OCI-LY7 (cell line): ENCODE measurements around the gene IBTK. TPM values are rescaled to one million over a fixed set of nuclear protein-coding genes. Genes with fewer than 3 reads are reported as not detected.
"Not testable (repeated sequence)": the region's sequence is repeated elsewhere in the genome, so short reads cannot be mapped to it uniquely, and the experiment has no call there.

ENCODE experiments used
- BruUV-seq: library from RNA; stranded (reverse); fragments of 400-500 nt; replicated peaks from 2 replicates; lab custom pipeline; 2021; lab: Mats Ljungman, UMichigan
- CTCF ChIA-PET: fragments of 300-600 bp; sonication (Branson Sonifier 250); formaldehyde crosslinking; loops from one replicate; lab custom pipeline; 2022; ENCODE audit warnings: antibody characterized with exemption; ENCODE audit not compliant: unreplicated experiment; lab: Charles Lee
- POLR2A ChIA-PET: fragments of 300-600 bp; sonication (Branson Sonifier 250); formaldehyde crosslinking; loops from one replicate; lab custom pipeline; 2022; ENCODE audit warnings: antibody characterized with exemption; lab: Charles Lee
- DNase-seq: peaks from one replicate; pipeline ENCODE4 v3.0.0-alpha.2; 2015; ENCODE audit warnings: low spot score
- H2AFZ ChIP-seq: fragments of 200-600 bp; sonication (generic), shearing (Covaris generic); 2 replicates; pipeline ENCODE4 v1.6.1; 2014; ENCODE audit warnings: mild to moderate bottlenecking, antibody characterized with exemption, low read length, moderate library complexity
- H3K27ac ChIP-seq: fragments of 200-600 bp; sonication (generic); 2 replicates; pipeline ENCODE4 v1.5.1; 2014; ENCODE audit warnings: mixed run types, low read depth, mild to moderate bottlenecking, moderate library complexity, low read length, inconsistent platforms; ENCODE audit not compliant: poor library complexity, severe bottlenecking
- H3K36me3 ChIP-seq: fragments of 200-600 bp; sonication (generic); 2 replicates; pipeline ENCODE4 v1.6.1; 2014; ENCODE audit warnings: mild to moderate bottlenecking, antibody characterized with exemption, low read length, moderate library complexity, mixed read lengths; ENCODE audit not compliant: insufficient read depth
- H3K4me1 ChIP-seq: fragments of 200-600 bp; sonication (generic); 2 replicates; pipeline ENCODE4 v1.5.1; 2014; ENCODE audit warnings: mild to moderate bottlenecking, low read length; ENCODE audit not compliant: insufficient read depth, poor library complexity, severe bottlenecking
- H3K4me2 ChIP-seq: fragments of 200-600 bp; sonication (generic); 2 replicates; pipeline ENCODE4 v1.6.1; 2014; ENCODE audit warnings: mild to moderate bottlenecking, low read length
- H3K4me3 ChIP-seq: fragments of 200-600 bp; sonication (generic); 2 replicates; pipeline ENCODE4 v1.5.1; 2014; ENCODE audit warnings: mild to moderate bottlenecking, low read depth, low read length; ENCODE audit not compliant: poor library complexity, severe bottlenecking
- H3K79me2 ChIP-seq: fragments of 200-600 bp; sonication (generic); 2 replicates; pipeline ENCODE4 v1.6.1; 2016; ENCODE audit warnings: low read depth, mild to moderate bottlenecking, low read length, moderate library complexity, mixed read lengths; ENCODE audit not compliant: insufficient read depth
- H3K9me2 ChIP-seq: fragments of 200-600 bp; sonication (generic); 2 replicates; pipeline ENCODE4 v1.6.1; 2016; ENCODE audit warnings: mild to moderate bottlenecking, low read length, mixed read lengths; ENCODE audit not compliant: insufficient read depth
- H3K9me3 ChIP-seq: fragments of 200-600 bp; sonication (generic); 2 replicates; pipeline ENCODE4 v1.6.1; 2014; ENCODE audit warnings: mild to moderate bottlenecking, mixed run types, low read length, mixed read lengths
- H4K20me1 ChIP-seq: fragments of 200-600 bp; sonication (generic); 2 replicates; pipeline ENCODE4 v1.6.1; 2014; ENCODE audit warnings: mild to moderate bottlenecking, antibody characterized with exemption, low read length, moderate library complexity, mixed read lengths; ENCODE audit not compliant: insufficient read depth
- EZH2phosphoT487 ChIP-seq: fragments of 200-600 bp; sonication (generic); IDR thresholded peaks from 2 replicates; pipeline ENCODE4 v1.6.1; 2018; ENCODE audit warnings: low read depth, borderline replicate concordance, mild to moderate bottlenecking, mixed run types, antibody characterized with exemption, low read length, moderate library complexity, mixed read lengths
- intact Hi-C: fragments of 100-400 bp; cut with micrococcal nuclease; formaldehyde crosslinking; loops from one replicate; pipeline ENCODE4 v1.10.0; 2022; ENCODE audit not compliant: unreplicated experiment
- total RNA-seq, 2 experiments: library from RNA; depleted of rRNA in 1 of 2; stranded (reverse); fragments of >200 nt in 1 of 2; shearing (Covaris generic) in 1 of 2; gene quantifications; 2 replicates each; pipeline ENCODE4 v1.2.3, GENCODE V29; 2014 to 2022
- TF ChIP-seq, protein P1 (sequence below): fragments of 200-600 bp; sonication (generic); conservative IDR thresholded peaks from 2 replicates; pipeline ENCODE4 v1.5.1; 2014; ENCODE audit warnings: mild to moderate bottlenecking, antibody characterized with exemption, low read length, moderate library complexity, mixed read lengths

The IBTK gene
- total RNA-seq, 2 experiments from 2014 or later = 18.6 to 31.0 TPM

DNA sequence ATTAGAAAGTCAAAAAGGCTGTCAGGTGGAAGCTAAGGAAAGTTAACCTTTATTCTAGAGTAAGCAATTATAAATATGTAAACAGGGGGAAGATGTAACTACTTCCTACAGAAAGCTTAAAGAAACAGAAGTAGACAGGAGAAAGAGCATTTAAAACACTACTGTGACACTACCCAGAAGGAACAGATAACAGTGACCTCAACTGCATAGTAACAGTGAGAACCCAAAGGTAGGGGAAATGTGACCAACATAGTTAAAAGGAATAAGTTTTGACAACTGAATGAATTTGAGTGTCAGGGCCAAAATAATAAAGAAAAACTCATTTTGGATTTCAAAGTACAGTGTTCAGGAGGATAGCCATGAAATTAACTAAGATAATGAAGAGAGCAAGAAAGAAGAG, 43.5 kb downstream of the IBTK start:
- Histone ChIP-seq H3K4me1 (no peaks in the 10 kb centered on the region), H3K4me2 (no peak overlapping the region), H4K20me1 (no peaks in the 10 kb centered on the region), H3K79me2 (no peaks in the 10 kb centered on the region), H2AFZ (no peak overlapping the region), H3K36me3 (peaks cover 73% of the 10 kb centered on the region), H3K4me3 (no peak overlapping the region), H3K9me2 (no peaks in the 10 kb centered on the region), H3K27ac (no peak overlapping the region), H3K9me3 (no peaks in the 10 kb centered on the region)
- BruUV-seq = no TSS peak
- ChIA-PET POLR2A (interaction anchor here (0.6 kb wide), 1 partner anchor 24 kb away, joined by 3 read pairs; no protein-coding TSS in a partner anchor), CTCF (no interaction called here)
- intact Hi-C loops = no loop called here
- TF ChIP-seq, protein P1, sequence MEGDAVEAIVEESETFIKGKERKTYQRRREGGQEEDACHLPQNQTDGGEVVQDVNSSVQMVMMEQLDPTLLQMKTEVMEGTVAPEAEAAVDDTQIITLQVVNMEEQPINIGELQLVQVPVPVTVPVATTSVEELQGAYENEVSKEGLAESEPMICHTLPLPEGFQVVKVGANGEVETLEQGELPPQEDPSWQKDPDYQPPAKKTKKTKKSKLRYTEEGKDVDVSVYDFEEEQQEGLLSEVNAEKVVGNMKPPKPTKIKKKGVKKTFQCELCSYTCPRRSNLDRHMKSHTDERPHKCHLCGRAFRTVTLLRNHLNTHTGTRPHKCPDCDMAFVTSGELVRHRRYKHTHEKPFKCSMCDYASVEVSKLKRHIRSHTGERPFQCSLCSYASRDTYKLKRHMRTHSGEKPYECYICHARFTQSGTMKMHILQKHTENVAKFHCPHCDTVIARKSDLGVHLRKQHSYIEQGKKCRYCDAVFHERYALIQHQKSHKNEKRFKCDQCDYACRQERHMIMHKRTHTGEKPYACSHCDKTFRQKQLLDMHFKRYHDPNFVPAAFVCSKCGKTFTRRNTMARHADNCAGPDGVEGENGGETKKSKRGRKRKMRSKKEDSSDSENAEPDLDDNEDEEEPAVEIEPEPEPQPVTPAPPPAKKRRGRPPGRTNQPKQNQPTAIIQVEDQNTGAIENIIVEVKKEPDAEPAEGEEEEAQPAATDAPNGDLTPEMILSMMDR = no peak
- TF ChIP-seq EZH2phosphoT487 = no peak
- no peak for DNase-seq

DNA sequence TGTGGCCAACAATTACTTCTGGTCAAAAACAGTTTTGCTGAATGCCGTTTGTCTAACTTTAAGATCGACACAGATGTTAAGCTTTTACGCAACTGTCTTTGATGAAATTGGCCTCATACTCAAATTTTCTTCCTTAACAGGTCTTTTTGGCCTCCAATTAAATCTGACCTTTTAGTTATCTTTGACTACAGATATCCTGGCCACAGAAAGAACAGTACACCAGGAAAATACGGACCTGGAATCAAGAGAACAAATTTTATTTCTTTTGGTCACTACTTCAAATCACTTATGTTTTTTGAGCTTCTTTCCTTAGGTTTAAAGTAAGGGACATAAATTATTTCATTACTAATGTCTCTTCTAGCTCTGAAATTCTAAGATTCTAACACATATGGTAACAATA, 49.8 kb downstream of the IBTK start:
- Histone ChIP-seq H3K4me1 (no peaks in the 10 kb centered on the region), H3K9me2 (no peaks in the 10 kb centered on the region), H3K27ac (no peak overlapping the region), H4K20me1 (no peaks in the 10 kb centered on the region), H3K9me3 (no peaks in the 10 kb centered on the region), H3K4me3 (no peak overlapping the region), H3K36me3 (peaks cover 95% of the 10 kb centered on the region), H3K79me2 (no peaks in the 10 kb centered on the region), H3K4me2 (no peak overlapping the region), H2AFZ (no peak overlapping the region)
- intact Hi-C loops = no loop called here
- no peak for DNase-seq
- ChIA-PET POLR2A (interaction anchor here (0.6 to 2.6 kb wide), 7 partner anchors 10 to 46 kb away, joined by 3 to 11 read pairs (median 5); no protein-coding TSS in a partner anchor), CTCF (no interaction called here)
- no peak for TF ChIP-seq EZH2phosphoT487
- TF ChIP-seq, protein P1 = no peak
- BruUV-seq = no TSS peak

DNA sequence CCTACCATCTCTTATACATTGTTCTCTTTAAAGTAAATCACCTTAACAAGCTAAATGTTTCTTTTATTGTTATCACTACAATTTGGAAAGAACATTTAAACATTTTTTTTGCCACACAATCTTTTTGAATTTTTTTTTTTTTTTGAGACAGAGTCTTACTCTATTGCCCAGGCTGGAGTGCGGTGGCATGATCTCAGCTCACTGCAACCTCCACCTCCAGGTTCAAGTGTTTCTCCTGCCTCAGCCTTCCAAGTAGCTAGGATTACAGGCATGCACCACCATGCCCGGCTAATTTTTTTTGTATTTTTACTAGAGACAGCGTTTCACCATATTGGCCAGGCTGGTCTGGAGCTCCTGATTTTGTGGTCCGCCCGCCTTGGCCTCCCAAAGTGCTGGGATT, 50.3 kb downstream of the IBTK start:
- H3K27ac ChIP-seq, H2AFZ ChIP-seq, intact Hi-C loops, CTCF ChIA-PET, DNase-seq, H3K4me2 ChIP-seq, H3K79me2 ChIP-seq, H3K9me2 ChIP-seq, BruUV-seq, H4K20me1 ChIP-seq, H3K4me1 ChIP-seq, H3K9me3 ChIP-seq, H3K4me3 ChIP-seq: not testable (repeated sequence)
- POLR2A ChIA-PET = interaction anchor here (0.6 to 2.6 kb wide), 7 partner anchors 10 to 60 kb away, joined by 3 to 11 read pairs (median 5); no protein-coding TSS in a partner anchor
- peaks cover 93% of the 10 kb centered on the region for H3K36me3 ChIP-seq
